Activated naive CD4-positive, alpha-beta T cell treated with anti-CD3 and anti-CD28 coated beads for 36 hours (primary cell): ENCODE data around the gene ATP9B. TPM values are rescaled to one million over a fixed set of nuclear protein-coding genes. Genes with fewer than 3 reads are reported as not detected.

ENCODE experiments used
- CTCF ChIA-PET: fragments of 350-600 bp; sonication (Branson Sonifier 250); formaldehyde crosslinking; loops from one replicate; lab custom pipeline; 2021; ENCODE audit warnings: antibody characterized with exemption; lab: Charles Lee
- DNase-seq: peaks from one replicate; pipeline ENCODE4 v3.0.0-alpha.2; 2020
- H3K27ac Mint-ChIP-seq: one replicate; pipeline ENCODE4 v1.8.0; 2021; ENCODE audit warnings: mild to moderate bottlenecking, mixed read lengths
- H3K27me3 Mint-ChIP-seq: one replicate; pipeline ENCODE4 v1.8.0; 2021; ENCODE audit warnings: low read depth, mixed read lengths
- H3K36me3 Mint-ChIP-seq: one replicate; pipeline ENCODE4 v1.8.0; 2021; ENCODE audit warnings: low read depth, mixed read lengths
- H3K4me1 Mint-ChIP-seq: one replicate; pipeline ENCODE4 v1.8.0; 2021; ENCODE audit warnings: low read depth, mixed read lengths
- H3K4me3 Mint-ChIP-seq: one replicate; pipeline ENCODE4 v1.8.0; 2021; ENCODE audit warnings: mild to moderate bottlenecking, moderate library complexity, mixed read lengths
- H3K9me3 Mint-ChIP-seq: one replicate; pipeline ENCODE4 v1.8.0; 2021; ENCODE audit warnings: mixed read lengths
- intact Hi-C: fragments of 100-400 bp; cut with micrococcal nuclease; formaldehyde crosslinking; loops from one replicate; pipeline ENCODE4 v1.15.1; 2023
- total RNA-seq, 2 experiments: library from RNA; stranded (reverse); gene quantifications; one replicate each; pipeline ENCODE4 v1.2.3, GENCODE V29; 2021

Gene ATP9B
- total RNA-seq, 2 experiments from 2014 or later, result 18.6 to 19.1 TPM

- CTCF ChIA-PET, result interaction anchor here (0.6 to 1.9 kb wide), 5 partner anchors 9 to 395 kb away, joined by 3 to 13 read pairs (median 4); partner anchors contain the start of gene NFATC1
- no peaks in the 10 kb centered on the region for H3K9me3 Mint-ChIP-seq
- peak overlapping the region; percentile 94 for H3K27ac Mint-ChIP-seq
- intact Hi-C loops, result loop anchor here (1.0 to 2.0 kb wide), 4 partner anchors 10 to 630 kb away; partner anchors contain the start of genes CTDP1, NFATC1 and RBFA
- H3K27me3 Mint-ChIP-seq, result no peaks in the 10 kb centered on the region
- peaks cover 64% of the 10 kb centered on the region for H3K4me1 Mint-ChIP-seq
- peak overlapping the region; percentile 81 for H3K4me3 Mint-ChIP-seq
- peak; percentile 82 for DNase-seq
- H3K36me3 Mint-ChIP-seq, result peaks cover 46% of the 10 kb centered on the region
Observed at GRCh38 chr18:79405019-79405780, 336.0 kb downstream of the ATP9B start.

GRCh38 chr18:79405781-79406575 is 336.8 kb downstream of the ATP9B start:
- no peaks in the 10 kb centered on the region for H3K27me3 Mint-ChIP-seq
- H3K4me3 Mint-ChIP-seq, result peak overlapping the region; percentile 81
- CTCF ChIA-PET, result interaction anchor here (0.6 to 1.9 kb wide), 5 partner anchors 10 to 395 kb away, joined by 3 to 13 read pairs (median 4); partner anchors contain the start of gene NFATC1
- peak; percentile 96 for DNase-seq
- peaks cover 63% of the 10 kb centered on the region for H3K4me1 Mint-ChIP-seq
- intact Hi-C loops, result loop anchor here (1.0 to 2.0 kb wide), 4 partner anchors 11 to 629 kb away; partner anchors contain the start of genes CTDP1, NFATC1 and RBFA
- peaks cover 50% of the 10 kb centered on the region for H3K36me3 Mint-ChIP-seq
- no peaks in the 10 kb centered on the region for H3K9me3 Mint-ChIP-seq
- H3K27ac Mint-ChIP-seq, result peak overlapping the region; percentile 94

- peak overlapping the region; percentile 94 for H3K27ac Mint-ChIP-seq
- CTCF ChIA-PET, result interaction anchor here (1.4 to 1.9 kb wide), 2 partner anchors 10 to 110 kb away, joined by 4 to 13 read pairs; partner anchors contain the start of gene NFATC1
- H3K9me3 Mint-ChIP-seq, result no peaks in the 10 kb centered on the region
- no peaks in the 10 kb centered on the region for H3K27me3 Mint-ChIP-seq
- peaks cover 56% of the 10 kb centered on the region for H3K4me1 Mint-ChIP-seq
- H3K36me3 Mint-ChIP-seq, result peaks cover 49% of the 10 kb centered on the region
- H3K4me3 Mint-ChIP-seq, result peak overlapping the region; percentile 81
- intact Hi-C loops, result no loop called here
- no peak for DNase-seq
Observed at GRCh38 chr18:79406708-79407107, 337.5 kb downstream of the ATP9B start.

GRCh38 chr18:79409313-79409712 is 340.1 kb downstream of the ATP9B start:
- H3K9me3 Mint-ChIP-seq, result no peaks in the 10 kb centered on the region
- no peaks in the 10 kb centered on the region for H3K27me3 Mint-ChIP-seq
- CTCF ChIA-PET, result no interaction called here
- no peak for DNase-seq
- intact Hi-C loops, result no loop called here
- peaks cover 47% of the 10 kb centered on the region for H3K4me1 Mint-ChIP-seq
- no peak overlapping the region for H3K27ac Mint-ChIP-seq
- H3K4me3 Mint-ChIP-seq, result no peak overlapping the region
- peaks cover 52% of the 10 kb centered on the region for H3K36me3 Mint-ChIP-seq

- Mint-ChIP-seq H3K4me3 (no peak overlapping the region), H3K27me3 (no peaks in the 10 kb centered on the region), H3K27ac (no peak overlapping the region), H3K4me1 (peaks cover 44% of the 10 kb centered on the region), H3K9me3 (no peaks in the 10 kb centered on the region), H3K36me3 (peaks cover 52% of the 10 kb centered on the region)
- intact Hi-C loops, result no loop called here
- no peak for DNase-seq
- CTCF ChIA-PET, result no interaction called here
Observed at GRCh38 chr18:79410171-79410641, 341.0 kb downstream of the ATP9B start.

GRCh38 chr18:79410731-79411613 is 341.8 kb downstream of the ATP9B start:
- Mint-ChIP-seq H3K27ac (no peak overlapping the region), H3K36me3 (peaks cover 49% of the 10 kb centered on the region), H3K9me3 (no peaks in the 10 kb centered on the region), H3K4me3 (no peak overlapping the region), H3K4me1 (peaks cover 40% of the 10 kb centered on the region), H3K27me3 (no peaks in the 10 kb centered on the region)
- no peak for DNase-seq
- CTCF ChIA-PET, result no interaction called here
- intact Hi-C loops, result no loop called here

GRCh38 chr18:79411614-79412526 is 342.7 kb downstream of the ATP9B start:
- intact Hi-C loops, result no loop called here
- Mint-ChIP-seq H3K9me3 (no peaks in the 10 kb centered on the region), H3K27ac (no peak overlapping the region), H3K36me3 (peaks cover 47% of the 10 kb centered on the region), H3K4me3 (no peak overlapping the region), H3K27me3 (no peaks in the 10 kb centered on the region), H3K4me1 (peaks cover 39% of the 10 kb centered on the region)
- DNase-seq, result no peak
- CTCF ChIA-PET, result no interaction called here

GRCh38 chr18:79413025-79413424 is 343.8 kb downstream of the ATP9B start:
- Mint-ChIP-seq H3K27ac (no peak overlapping the region), H3K4me3 (no peak overlapping the region), H3K9me3 (no peaks in the 10 kb centered on the region), H3K27me3 (no peaks in the 10 kb centered on the region), H3K36me3 (peaks cover 40% of the 10 kb centered on the region), H3K4me1 (peaks cover 28% of the 10 kb centered on the region)
- intact Hi-C loops, result no loop called here
- DNase-seq, result no peak
- CTCF ChIA-PET, result no interaction called here

- Mint-ChIP-seq H3K27ac (peak overlapping the region; percentile 47), H3K36me3 (peaks cover 40% of the 10 kb centered on the region), H3K27me3 (no peaks in the 10 kb centered on the region), H3K9me3 (no peaks in the 10 kb centered on the region), H3K4me3 (no peak overlapping the region), H3K4me1 (peaks cover 27% of the 10 kb centered on the region)
- DNase-seq, result no peak
- CTCF ChIA-PET, result no interaction called here
- intact Hi-C loops, result no loop called here
Observed at GRCh38 chr18:79413426-79413825, 344.2 kb downstream of the ATP9B start.

- H3K36me3 Mint-ChIP-seq, result peaks cover 42% of the 10 kb centered on the region
- no peak for DNase-seq
- intact Hi-C loops, result no loop called here
- no peaks in the 10 kb centered on the region for H3K9me3 Mint-ChIP-seq
- CTCF ChIA-PET, result interaction anchor here (1.1 kb wide), 1 partner anchor 34 kb away, joined by 7 read pairs; no protein-coding TSS in a partner anchor
- H3K4me1 Mint-ChIP-seq, result peaks cover 27% of the 10 kb centered on the region
- no peak overlapping the region for H3K27ac Mint-ChIP-seq
- no peaks in the 10 kb centered on the region for H3K27me3 Mint-ChIP-seq
- H3K4me3 Mint-ChIP-seq, result no peak overlapping the region
Observed at GRCh38 chr18:79413901-79414300, 344.7 kb downstream of the ATP9B start.
